WTC11 (cell line): ENCODE results near the gene NLRP3. TPM values are rescaled to one million over a fixed set of nuclear protein-coding genes. Genes with fewer than 3 reads are reported as not detected.

Experiments
- ATAC-seq: fragments of 200-7000 bp; cut with Tn5 transposase; 2 replicates; pipeline ENCODE4 v1.10.0; 2021; ENCODE audit warnings: mild to moderate bottlenecking, moderate library complexity
- CTCF ChIA-PET: fragments of 300-600 bp; sonication (Branson Sonifier 250); formaldehyde crosslinking; loops from one replicate; lab custom pipeline; 2021; ENCODE audit warnings: antibody characterized with exemption; lab: Charles Lee
- POLR2A ChIA-PET: fragments of 350-600 bp; sonication (Branson Sonifier 250); formaldehyde crosslinking; loops from one replicate; lab custom pipeline; 2021; ENCODE audit warnings: antibody characterized with exemption; lab: Charles Lee
- DNase-seq: peaks from one replicate; pipeline ENCODE4 v3.0.0; 2021; ENCODE audit warnings: low spot score
- H3K27ac Mint-ChIP-seq: 2 replicates; pipeline ENCODE4 v1.8.0; 2021; ENCODE audit warnings: mixed read lengths
- H3K27me3 Mint-ChIP-seq: 2 replicates; pipeline ENCODE4 v1.8.0; 2021; ENCODE audit warnings: low read depth, mild to moderate bottlenecking, moderate library complexity, mixed read lengths
- H3K36me3 Mint-ChIP-seq: 2 replicates; pipeline ENCODE4 v1.8.0; 2021; ENCODE audit warnings: mixed read lengths
- H3K4me1 Mint-ChIP-seq: 2 replicates; pipeline ENCODE4 v1.8.0; 2022; ENCODE audit warnings: mixed read lengths
- H3K4me3 Mint-ChIP-seq: 2 replicates; pipeline ENCODE4 v1.8.0; 2021; ENCODE audit warnings: mild to moderate bottlenecking, moderate library complexity, mixed read lengths
- H3K9me3 Mint-ChIP-seq: 2 replicates; pipeline ENCODE4 v1.8.0; 2021; ENCODE audit warnings: mixed read lengths
- ARID4B ChIP-seq: sonication (generic); formaldehyde crosslinking; IDR thresholded peaks from 2 replicates; pipeline ENCODE4 v1.8.0; 2023; ENCODE audit warnings: missing genetic modification reagents, mild to moderate bottlenecking, borderline replicate concordance
- CREM ChIP-seq: sonication (generic); formaldehyde crosslinking; IDR thresholded peaks from 2 replicates; pipeline ENCODE4 v1.8.1; 2022; ENCODE audit warnings: mild to moderate bottlenecking, missing genetic modification reagents, moderate library complexity
- ELF4 ChIP-seq: sonication (generic); formaldehyde crosslinking; IDR thresholded peaks from 2 replicates; pipeline ENCODE4 v1.8.1; 2022; ENCODE audit warnings: low read depth, mild to moderate bottlenecking, moderate library complexity, missing genetic modification reagents
- GRHL2 ChIP-seq: fragments of 250-450 bp; sonication (Bioruptor Pico); IDR thresholded peaks from 2 replicates; pipeline ENCODE4 v1.8.0; 2022; ENCODE audit warnings: mild to moderate bottlenecking, moderate library complexity; ENCODE audit not compliant: insufficient replicate concordance, severe bottlenecking
- GTF2I ChIP-seq: fragments of 250-450 bp; sonication (Bioruptor Pico); conservative IDR thresholded peaks from 2 replicates; pipeline ENCODE4 v1.4.0; 2021; ENCODE audit warnings: mild to moderate bottlenecking
- JUN ChIP-seq: sonication (generic); formaldehyde crosslinking; IDR thresholded peaks from 2 replicates; pipeline ENCODE4 v1.8.0; 2023; ENCODE audit warnings: mild to moderate bottlenecking, missing genetic modification reagents
- NR2C2 ChIP-seq: sonication (generic); formaldehyde crosslinking; IDR thresholded peaks from 2 replicates; pipeline ENCODE4 v1.8.0; 2022; ENCODE audit warnings: mild to moderate bottlenecking, missing genetic modification reagents
- RORB ChIP-seq: fragments of 250-450 bp; sonication (Bioruptor Pico); IDR thresholded peaks from 2 replicates; pipeline ENCODE4 v1.9.0; 2021; ENCODE audit warnings: mild to moderate bottlenecking
- SMAD4 ChIP-seq: sonication (generic); formaldehyde crosslinking; IDR thresholded peaks from 2 replicates; pipeline ENCODE4 v1.8.0; 2022; ENCODE audit warnings: mild to moderate bottlenecking, missing genetic modification reagents
- STAT6 ChIP-seq: sonication (generic); formaldehyde crosslinking; conservative IDR thresholded peaks from 2 replicates; pipeline ENCODE4 v1.8.1; 2023; ENCODE audit warnings: mild to moderate bottlenecking, low read depth, missing genetic modification reagents, moderate library complexity
- TCF7 ChIP-seq: sonication (generic); formaldehyde crosslinking; IDR thresholded peaks from 2 replicates; pipeline ENCODE4 v1.8.0; 2022; ENCODE audit warnings: mild to moderate bottlenecking, low read depth, missing genetic modification reagents, moderate library complexity
- TEAD1 ChIP-seq: sonication (generic); formaldehyde crosslinking; IDR thresholded peaks from 2 replicates; pipeline ENCODE4 v1.8.0; 2022; ENCODE audit warnings: mild to moderate bottlenecking, missing genetic modification reagents
- ZNF219 ChIP-seq: sonication (generic); formaldehyde crosslinking; IDR thresholded peaks from 2 replicates; pipeline ENCODE4 v1.8.0; 2023; ENCODE audit warnings: missing genetic modification reagents, mild to moderate bottlenecking, borderline replicate concordance
- ZNF396 ChIP-seq: fragments of 250-450 bp; sonication (Bioruptor Pico); IDR thresholded peaks from 2 replicates; pipeline ENCODE4 v1.8.0; 2021; ENCODE audit warnings: mild to moderate bottlenecking, moderate library complexity, borderline replicate concordance
- ZNF423 ChIP-seq: fragments of 250-450 bp; sonication (Bioruptor Pico); IDR thresholded peaks from 2 replicates; pipeline ENCODE4 v2.1.2; 2022; ENCODE audit warnings: mild to moderate bottlenecking, moderate library complexity
- ZNF671 ChIP-seq: fragments of 250-450 bp; sonication (Bioruptor Pico); IDR thresholded peaks from 2 replicates; pipeline ENCODE4 v1.8.0; 2021; ENCODE audit warnings: mild to moderate bottlenecking
- ZSCAN18 ChIP-seq: fragments of 250-450 bp; sonication (Bioruptor Pico); IDR thresholded peaks from 2 replicates; pipeline ENCODE4 v2.1.2; 2022; ENCODE audit warnings: mild to moderate bottlenecking, moderate library complexity
- total RNA-seq: library from RNA; stranded (reverse); gene quantifications from 3 replicates; pipeline ENCODE4 v1.2.3, GENCODE V29; 2021
- TF ChIP-seq, protein P1 (sequence below): sonication (generic); formaldehyde crosslinking; IDR thresholded peaks from 2 replicates; pipeline ENCODE4 v1.8.1; 2022; ENCODE audit warnings: low read depth, mild to moderate bottlenecking, moderate library complexity, missing genetic modification reagents, borderline replicate concordance
- TF ChIP-seq, protein P2 (sequence below): fragments of 250-450 bp; sonication (Bioruptor Pico); IDR thresholded peaks from 2 replicates; pipeline ENCODE4 v1.9.0; 2021; ENCODE audit warnings: mild to moderate bottlenecking, borderline replicate concordance
- TF ChIP-seq, protein P3 (sequence below): sonication (generic); formaldehyde crosslinking; IDR thresholded peaks from 2 replicates; pipeline ENCODE4 v1.8.1; 2023; ENCODE audit warnings: mild to moderate bottlenecking, missing genetic modification reagents, moderate library complexity
- TF ChIP-seq, protein P4 (sequence below): sonication (generic); formaldehyde crosslinking; IDR thresholded peaks from 2 replicates; pipeline ENCODE4 v1.8.1; 2023; ENCODE audit warnings: mild to moderate bottlenecking, moderate library complexity, missing genetic modification reagents

Gene NLRP3
- total RNA-seq, 1 experiment from 2014 or later, result 0.11 TPM

GRCh38 chr1:247407180-247407616 lies 8.8 kb upstream of the NLRP3 start (continued):
- no peak for TF ChIP-seq ARID4B (CRISPR knock-in tag)
- TF ChIP-seq, protein P1, sequence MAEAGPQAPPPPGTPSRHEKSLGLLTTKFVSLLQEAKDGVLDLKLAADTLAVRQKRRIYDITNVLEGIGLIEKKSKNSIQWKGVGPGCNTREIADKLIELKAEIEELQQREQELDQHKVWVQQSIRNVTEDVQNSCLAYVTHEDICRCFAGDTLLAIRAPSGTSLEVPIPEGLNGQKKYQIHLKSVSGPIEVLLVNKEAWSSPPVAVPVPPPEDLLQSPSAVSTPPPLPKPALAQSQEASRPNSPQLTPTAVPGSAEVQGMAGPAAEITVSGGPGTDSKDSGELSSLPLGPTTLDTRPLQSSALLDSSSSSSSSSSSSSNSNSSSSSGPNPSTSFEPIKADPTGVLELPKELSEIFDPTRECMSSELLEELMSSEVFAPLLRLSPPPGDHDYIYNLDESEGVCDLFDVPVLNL (CRISPR knock-in tag), result no peak
- TF ChIP-seq TEAD1 (CRISPR knock-in tag), result no peak
- TF ChIP-seq, protein P2, sequence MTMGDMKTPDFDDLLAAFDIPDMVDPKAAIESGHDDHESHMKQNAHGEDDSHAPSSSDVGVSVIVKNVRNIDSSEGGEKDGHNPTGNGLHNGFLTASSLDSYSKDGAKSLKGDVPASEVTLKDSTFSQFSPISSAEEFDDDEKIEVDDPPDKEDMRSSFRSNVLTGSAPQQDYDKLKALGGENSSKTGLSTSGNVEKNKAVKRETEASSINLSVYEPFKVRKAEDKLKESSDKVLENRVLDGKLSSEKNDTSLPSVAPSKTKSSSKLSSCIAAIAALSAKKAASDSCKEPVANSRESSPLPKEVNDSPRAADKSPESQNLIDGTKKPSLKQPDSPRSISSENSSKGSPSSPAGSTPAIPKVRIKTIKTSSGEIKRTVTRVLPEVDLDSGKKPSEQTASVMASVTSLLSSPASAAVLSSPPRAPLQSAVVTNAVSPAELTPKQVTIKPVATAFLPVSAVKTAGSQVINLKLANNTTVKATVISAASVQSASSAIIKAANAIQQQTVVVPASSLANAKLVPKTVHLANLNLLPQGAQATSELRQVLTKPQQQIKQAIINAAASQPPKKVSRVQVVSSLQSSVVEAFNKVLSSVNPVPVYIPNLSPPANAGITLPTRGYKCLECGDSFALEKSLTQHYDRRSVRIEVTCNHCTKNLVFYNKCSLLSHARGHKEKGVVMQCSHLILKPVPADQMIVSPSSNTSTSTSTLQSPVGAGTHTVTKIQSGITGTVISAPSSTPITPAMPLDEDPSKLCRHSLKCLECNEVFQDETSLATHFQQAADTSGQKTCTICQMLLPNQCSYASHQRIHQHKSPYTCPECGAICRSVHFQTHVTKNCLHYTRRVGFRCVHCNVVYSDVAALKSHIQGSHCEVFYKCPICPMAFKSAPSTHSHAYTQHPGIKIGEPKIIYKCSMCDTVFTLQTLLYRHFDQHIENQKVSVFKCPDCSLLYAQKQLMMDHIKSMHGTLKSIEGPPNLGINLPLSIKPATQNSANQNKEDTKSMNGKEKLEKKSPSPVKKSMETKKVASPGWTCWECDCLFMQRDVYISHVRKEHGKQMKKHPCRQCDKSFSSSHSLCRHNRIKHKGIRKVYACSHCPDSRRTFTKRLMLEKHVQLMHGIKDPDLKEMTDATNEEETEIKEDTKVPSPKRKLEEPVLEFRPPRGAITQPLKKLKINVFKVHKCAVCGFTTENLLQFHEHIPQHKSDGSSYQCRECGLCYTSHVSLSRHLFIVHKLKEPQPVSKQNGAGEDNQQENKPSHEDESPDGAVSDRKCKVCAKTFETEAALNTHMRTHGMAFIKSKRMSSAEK, result no peak
- TF ChIP-seq ZNF671, result no peak
- no peak for TF ChIP-seq ELF4
- TF ChIP-seq STAT6 (CRISPR knock-in tag), result no peak
- TF ChIP-seq ZSCAN18 (CRISPR knock-in tag), result no peak
- TF ChIP-seq GRHL2, result no peak
- TF ChIP-seq ZNF396 (CRISPR knock-in tag), result no peak
- no peak for TF ChIP-seq SMAD4
- TF ChIP-seq TCF7 (CRISPR knock-in tag), result no peak
- no peak for TF ChIP-seq RORB (CRISPR knock-in tag)

DNA sequence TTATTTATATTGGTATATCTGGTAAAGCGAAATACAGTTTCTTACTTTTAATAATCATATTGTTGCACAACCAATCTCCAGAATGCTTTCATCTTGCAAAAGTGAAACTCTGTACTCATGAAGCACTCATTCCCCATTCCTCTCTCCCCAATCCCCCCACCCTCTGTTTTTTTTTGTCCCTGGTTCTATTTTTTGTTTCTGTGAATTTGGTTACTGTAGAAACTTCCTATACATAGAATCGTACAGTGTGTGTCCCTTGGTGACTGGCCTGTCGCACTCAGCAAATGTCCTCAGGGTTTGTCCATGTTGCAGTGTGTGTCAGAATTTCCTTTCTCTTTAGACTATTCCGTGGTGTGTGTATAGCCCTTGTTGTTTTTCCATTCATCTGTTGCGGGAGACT lies 7.9 kb upstream of the NLRP3 start:
- ATAC-seq, result no peak
- no peaks in the 10 kb centered on the region for H3K4me1 Mint-ChIP-seq
- TF ChIP-seq ZNF219 (no peak), CREM (CRISPR knock-in tag) (no peak), NR2C2 (CRISPR knock-in tag) (no peak), ZNF423 (CRISPR knock-in tag) (no peak), JUN (CRISPR knock-in tag) (no peak), RORB (CRISPR knock-in tag) (no peak), GTF2I (CRISPR knock-in tag) (no peak)
- TF ChIP-seq, protein P3, sequence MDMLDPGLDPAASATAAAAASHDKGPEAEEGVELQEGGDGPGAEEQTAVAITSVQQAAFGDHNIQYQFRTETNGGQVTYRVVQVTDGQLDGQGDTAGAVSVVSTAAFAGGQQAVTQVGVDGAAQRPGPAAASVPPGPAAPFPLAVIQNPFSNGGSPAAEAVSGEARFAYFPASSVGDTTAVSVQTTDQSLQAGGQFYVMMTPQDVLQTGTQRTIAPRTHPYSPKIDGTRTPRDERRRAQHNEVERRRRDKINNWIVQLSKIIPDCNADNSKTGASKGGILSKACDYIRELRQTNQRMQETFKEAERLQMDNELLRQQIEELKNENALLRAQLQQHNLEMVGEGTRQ (CRISPR knock-in tag), result no peak
- TF ChIP-seq, protein P4, sequence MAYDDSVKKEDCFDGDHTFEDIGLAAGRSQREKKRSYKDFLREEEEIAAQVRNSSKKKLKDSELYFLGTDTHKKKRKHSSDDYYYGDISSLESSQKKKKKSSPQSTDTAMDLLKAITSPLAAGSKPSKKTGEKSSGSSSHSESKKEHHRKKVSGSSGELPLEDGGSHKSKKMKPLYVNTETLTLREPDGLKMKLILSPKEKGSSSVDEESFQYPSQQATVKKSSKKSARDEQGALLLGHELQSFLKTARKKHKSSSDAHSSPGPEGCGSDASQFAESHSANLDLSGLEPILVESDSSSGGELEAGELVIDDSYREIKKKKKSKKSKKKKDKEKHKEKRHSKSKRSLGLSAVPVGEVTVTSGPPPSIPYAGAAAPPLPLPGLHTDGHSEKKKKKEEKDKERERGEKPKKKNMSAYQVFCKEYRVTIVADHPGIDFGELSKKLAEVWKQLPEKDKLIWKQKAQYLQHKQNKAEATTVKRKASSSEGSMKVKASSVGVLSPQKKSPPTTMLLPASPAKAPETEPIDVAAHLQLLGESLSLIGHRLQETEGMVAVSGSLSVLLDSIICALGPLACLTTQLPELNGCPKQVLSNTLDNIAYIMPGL (CRISPR knock-in tag), result no peak

More for the DNA sequence above, 7.9 kb upstream of the NLRP3 start:
- ChIA-PET CTCF (no interaction called here), POLR2A (no interaction called here)
- H3K4me3 Mint-ChIP-seq, result no peak overlapping the region
- DNase-seq, result no peak
- H3K27ac Mint-ChIP-seq, result no peak overlapping the region
- no peaks in the 10 kb centered on the region for H3K36me3 Mint-ChIP-seq
- no peaks in the 10 kb centered on the region for H3K27me3 Mint-ChIP-seq
- no peaks in the 10 kb centered on the region for H3K9me3 Mint-ChIP-seq
